Hepatocyte (in vitro differentiated cells): ENCODE data around the gene HADHA.
"Not testable (repeated sequence)": the region's sequence is repeated elsewhere in the genome, so short reads cannot be mapped to it uniquely, and the experiment has no call there.

Experiments used
- EZH2 ChIP-seq: fragments of 200-600 bp; sonication (generic); IDR thresholded peaks from 2 replicates; pipeline ENCODE4 v1.6.1; 2016; ENCODE audit warnings: antibody characterized with exemption, mild to moderate bottlenecking, borderline replicate concordance
- EZH2phosphoT487 ChIP-seq: fragments of 200-600 bp; sonication (generic); IDR thresholded peaks from one replicate; pipeline ENCODE4 v1.6.1; 2018; ENCODE audit warnings: antibody characterized with exemption, mild to moderate bottlenecking, low read depth, moderate library complexity; ENCODE audit not compliant: unreplicated experiment, severe bottlenecking
- TF ChIP-seq, protein P1 (sequence below): fragments of 200-600 bp; sonication (generic); IDR thresholded peaks from 2 replicates; pipeline ENCODE4 v1.5.1; 2016; ENCODE audit warnings: antibody characterized with exemption, mild to moderate bottlenecking; ENCODE audit not compliant: poor library complexity

DNA sequence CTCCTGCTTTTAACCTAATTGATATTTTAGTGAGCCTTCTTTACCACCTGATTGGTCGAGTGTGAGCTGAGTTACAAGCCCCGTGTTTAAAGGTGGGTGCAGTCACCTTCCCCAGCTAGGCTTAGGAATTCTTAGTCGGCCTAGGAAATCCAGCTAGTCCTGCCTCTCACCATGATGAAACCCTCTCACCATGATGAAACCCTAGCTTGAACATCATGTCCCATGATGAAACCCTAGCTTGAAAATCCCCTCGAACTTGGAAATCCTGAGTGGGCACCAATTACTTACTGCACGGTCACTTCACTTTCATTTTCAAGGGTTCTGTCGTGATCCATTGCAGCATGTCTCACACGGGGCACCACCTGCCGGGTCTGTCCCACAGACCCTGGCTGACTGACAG is 14.4 kb upstream of the HADHA start:
- TF ChIP-seq, protein P1, sequence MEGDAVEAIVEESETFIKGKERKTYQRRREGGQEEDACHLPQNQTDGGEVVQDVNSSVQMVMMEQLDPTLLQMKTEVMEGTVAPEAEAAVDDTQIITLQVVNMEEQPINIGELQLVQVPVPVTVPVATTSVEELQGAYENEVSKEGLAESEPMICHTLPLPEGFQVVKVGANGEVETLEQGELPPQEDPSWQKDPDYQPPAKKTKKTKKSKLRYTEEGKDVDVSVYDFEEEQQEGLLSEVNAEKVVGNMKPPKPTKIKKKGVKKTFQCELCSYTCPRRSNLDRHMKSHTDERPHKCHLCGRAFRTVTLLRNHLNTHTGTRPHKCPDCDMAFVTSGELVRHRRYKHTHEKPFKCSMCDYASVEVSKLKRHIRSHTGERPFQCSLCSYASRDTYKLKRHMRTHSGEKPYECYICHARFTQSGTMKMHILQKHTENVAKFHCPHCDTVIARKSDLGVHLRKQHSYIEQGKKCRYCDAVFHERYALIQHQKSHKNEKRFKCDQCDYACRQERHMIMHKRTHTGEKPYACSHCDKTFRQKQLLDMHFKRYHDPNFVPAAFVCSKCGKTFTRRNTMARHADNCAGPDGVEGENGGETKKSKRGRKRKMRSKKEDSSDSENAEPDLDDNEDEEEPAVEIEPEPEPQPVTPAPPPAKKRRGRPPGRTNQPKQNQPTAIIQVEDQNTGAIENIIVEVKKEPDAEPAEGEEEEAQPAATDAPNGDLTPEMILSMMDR, result not testable (repeated sequence)
- not testable (repeated sequence) for TF ChIP-seq EZH2, EZH2phosphoT487
